H54 (cell line): ENCODE results near the gene CNKSR1.

Experiments
- DNase-seq: peaks from one replicate; pipeline ENCODE4 v3.0.0; 2011; ENCODE audit warnings: low spot score, mixed read lengths; ENCODE audit not compliant: insufficient read length
- FAIRE-seq: peaks from 3 replicates; lab custom pipeline; 2011; peaks lifted over from hg19 to GRCh38; lab: Jason Lieb, UNC
- POLR2A ChIP-seq: IDR thresholded peaks from 2 replicates; pipeline ENCODE4 v1.6.1; 2011; ENCODE audit warnings: low read depth, mild to moderate bottlenecking, low read length

The CNKSR1 gene

DNA sequence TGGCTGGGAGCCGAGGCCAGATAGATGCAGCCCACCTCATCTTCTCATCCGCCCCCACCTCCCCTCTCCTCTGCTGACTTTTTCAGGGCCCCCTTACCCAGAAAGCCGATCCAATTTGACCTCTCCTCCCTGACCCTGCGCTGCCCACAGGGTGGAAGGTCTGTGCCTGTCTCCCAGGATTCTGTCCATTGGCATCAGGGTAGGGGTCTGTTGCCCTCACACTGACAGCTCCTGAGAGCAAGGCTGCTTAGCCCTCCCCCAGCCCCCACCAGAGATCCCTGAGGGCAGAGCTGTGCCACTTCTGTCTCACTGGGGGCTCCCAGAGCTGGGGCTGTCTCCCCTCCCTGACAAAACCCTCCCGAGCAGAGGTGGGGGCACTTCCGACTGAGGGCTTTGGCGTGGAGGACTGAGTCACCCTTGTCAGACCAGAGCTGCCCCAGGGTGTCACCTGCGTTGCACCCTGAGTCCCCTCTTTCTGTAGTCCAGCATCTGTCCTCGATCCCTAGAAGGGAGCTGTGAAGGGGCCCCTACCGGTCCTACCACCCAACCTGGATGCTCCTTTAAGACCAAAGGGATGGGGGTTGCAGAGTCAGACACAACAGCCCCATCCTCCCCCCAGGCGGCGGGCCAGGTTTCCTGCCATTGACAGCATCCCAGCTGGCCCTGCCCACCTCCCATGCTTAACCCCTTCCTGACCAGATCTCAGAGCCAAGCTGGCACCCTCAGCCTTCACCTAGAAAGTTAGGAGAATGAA, 20.8 kb upstream of the CNKSR1 start:
- DNase-seq (no peak), FAIRE-seq (no peak)

DNA sequence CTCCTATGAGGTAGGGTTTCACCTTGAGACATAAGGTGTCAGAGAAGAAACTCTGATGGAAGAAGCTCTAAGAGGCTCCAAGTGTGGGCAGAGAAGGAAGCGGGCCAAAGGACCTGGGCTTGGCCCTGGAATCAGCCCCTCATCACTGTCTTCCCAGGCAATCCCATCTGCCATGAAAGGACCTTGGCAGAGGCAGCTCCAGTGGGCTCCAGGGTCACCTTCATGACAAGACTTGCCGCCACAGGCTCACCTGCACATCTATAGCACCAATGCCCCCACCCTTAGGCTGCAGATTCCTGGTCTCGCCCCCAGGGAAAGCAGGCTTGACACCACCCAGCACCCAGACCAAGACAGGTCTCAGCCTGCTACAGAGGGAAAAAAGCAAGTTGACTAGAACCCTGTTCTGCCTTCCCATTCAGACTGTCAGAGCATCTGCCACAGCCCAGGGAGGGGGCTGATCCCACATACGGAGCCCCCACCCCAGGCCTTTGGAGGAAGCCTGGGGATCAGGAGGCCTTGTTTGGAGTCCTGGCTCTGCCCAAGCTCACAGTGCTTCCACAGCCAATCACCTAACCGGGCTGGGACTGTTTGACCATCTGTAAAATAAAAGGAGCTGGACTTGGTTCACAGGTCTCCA, 18.9 kb upstream of the CNKSR1 start:
- DNase-seq (no peak), FAIRE-seq (no peak)
- TF ChIP-seq POLR2A, result no peak

More for the DNA sequence above, 20.8 kb upstream of the CNKSR1 start:
- no peak for TF ChIP-seq POLR2A

DNA sequence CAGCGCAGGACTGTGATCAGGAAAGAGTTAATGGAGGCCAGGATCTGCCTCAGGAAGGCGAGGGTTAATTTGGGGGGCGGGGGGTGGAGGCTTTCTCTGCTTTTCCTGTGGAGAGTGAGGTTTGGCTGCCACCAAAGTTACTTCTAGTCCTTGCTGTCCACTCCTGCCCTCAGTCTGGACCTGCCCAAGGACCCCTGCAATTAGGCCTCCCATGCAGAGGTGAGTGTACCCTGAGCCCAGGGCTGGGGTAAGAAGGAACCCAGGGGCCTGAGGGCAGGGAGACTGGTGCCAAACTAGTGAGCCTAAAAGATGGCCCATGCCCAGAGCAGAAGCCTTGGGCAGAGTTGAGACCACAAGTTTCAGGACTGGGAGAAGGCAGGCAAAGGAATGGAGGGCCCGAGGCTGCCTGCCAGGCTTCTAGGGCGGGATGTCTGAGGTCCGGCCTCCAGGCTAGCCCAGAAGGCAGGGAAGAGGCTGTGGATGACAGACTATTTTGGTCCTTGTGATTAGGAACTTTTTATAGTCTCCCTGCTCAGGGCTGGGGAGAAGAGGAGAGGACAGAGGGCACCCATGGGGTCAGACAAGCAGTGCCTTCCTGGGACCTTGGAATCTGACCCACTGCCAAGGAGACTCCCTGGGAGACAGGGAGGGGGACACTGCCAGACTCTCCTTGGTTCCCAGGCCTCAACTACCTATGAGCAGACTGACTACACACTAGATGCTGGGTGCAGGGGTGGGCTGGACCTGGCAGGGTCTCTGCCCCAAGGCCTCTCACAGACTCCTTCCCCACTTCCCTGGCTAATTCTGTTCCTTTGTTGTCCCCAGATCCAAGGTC, 18.2 kb upstream of the CNKSR1 start, which contains the start of gene FAM110D:
Gene FAM110D (plus strand): TSS at position 172 of the 835 bp plus-strand sequence. CDS start 2,213 bp downstream, outside the sequence.
- TF ChIP-seq POLR2A, result no peak
- DNase-seq, result no peak
- no peak for FAIRE-seq

DNA sequence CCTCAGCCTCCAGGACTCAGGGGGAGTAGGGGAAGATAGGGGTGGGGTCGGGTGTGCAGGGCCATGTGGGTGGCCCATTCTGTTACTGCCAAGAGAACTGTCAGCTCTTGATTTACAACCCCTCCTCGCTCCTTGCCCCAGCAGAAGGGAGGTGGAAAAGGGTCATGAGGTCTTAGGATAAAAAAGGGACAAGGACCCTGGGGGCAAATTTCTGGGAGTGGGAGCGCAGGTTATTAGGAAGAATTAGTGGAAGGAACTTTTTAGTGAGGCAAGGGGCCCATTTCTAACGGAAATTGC, 17.6 kb upstream of the CNKSR1 start:
- no peak for FAIRE-seq
- TF ChIP-seq POLR2A, result no peak

GRCh38 chr1:26160527-26161414, 16.5 kb upstream of the CNKSR1 start:
- FAIRE-seq, result no peak
- no peak for TF ChIP-seq POLR2A
- DNase-seq, result no peak

More for the DNA sequence above, 17.6 kb upstream of the CNKSR1 start:
- no peak for DNase-seq

GRCh38 chr1:26161415-26162219, 15.7 kb upstream of the CNKSR1 start:
- TF ChIP-seq POLR2A, result no peak
- DNase-seq, result no peak
- no peak for FAIRE-seq

DNA sequence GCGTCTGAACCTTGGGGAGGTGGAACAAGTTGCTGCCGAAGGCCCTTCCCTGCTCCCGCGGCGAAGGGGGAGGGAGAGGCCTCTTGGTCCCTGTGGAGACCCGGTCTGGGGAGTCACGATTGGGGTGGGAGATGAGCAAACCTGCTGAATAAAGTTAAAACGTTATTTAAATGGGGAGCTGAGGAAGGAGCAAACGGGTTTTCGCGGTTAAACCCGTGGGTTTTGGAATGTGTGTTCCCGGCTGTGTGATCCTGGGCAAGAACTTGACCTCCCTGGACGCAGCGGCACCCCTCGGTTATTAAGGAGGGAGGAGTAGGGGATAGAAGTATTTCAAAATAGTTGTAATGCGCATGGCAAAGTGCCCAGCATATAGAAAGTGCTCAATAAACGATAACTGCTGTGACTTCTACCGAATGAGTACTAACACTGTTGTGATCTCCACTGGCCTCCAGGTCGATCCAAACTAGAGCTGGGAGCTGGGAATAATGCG, 15.0 kb upstream of the CNKSR1 start:
- no peak for FAIRE-seq
- no peak for DNase-seq
- no peak for TF ChIP-seq POLR2A

- FAIRE-seq (no peak), DNase-seq (no peak)
- no peak for TF ChIP-seq POLR2A
Measured at GRCh38 chr1:26163684-26164035, 13.6 kb upstream of the CNKSR1 start.

DNA sequence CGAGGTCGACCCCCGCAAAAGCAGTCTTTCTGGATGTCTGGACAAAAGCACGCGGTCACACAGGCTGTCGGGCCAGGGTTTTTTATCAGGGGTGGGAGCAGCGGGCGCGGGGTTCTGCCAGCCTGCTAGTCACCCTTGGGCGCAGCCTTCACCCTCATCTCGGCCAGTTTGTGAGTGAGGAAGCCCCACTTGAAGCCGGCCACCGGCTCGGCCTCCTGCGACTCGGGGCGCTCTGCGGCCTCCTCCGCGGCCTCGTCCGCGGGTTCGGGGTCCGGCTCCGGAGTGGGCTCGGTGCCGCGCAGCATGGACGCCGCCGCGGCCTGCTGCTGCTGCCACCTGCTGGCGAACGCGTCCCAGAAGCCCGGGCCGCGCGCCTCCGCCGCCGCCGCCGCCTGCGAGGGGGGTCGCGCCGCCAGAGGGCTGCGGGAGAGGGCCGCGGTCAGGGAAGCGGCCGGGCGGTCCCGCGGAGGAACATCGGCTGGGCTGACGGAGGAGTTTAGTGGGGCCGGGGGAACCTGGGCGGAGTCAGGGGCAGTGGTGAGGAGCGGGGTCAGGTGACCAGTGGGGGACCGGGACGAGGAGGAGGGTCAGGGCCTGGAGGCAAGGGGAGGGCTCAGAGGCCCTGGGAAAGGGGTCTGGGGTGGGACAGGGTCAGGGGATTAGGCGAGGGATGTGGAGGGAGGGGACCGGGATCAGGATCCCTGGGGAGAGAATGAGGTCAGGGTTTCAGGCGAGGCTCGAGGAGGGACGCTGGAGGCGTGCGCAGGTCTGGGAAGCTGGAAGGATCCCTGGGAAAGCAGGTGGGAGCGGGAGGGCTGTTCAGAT, 13.0 kb upstream of the CNKSR1 start:
- no peak for FAIRE-seq
- no peak for DNase-seq
- TF ChIP-seq POLR2A, result no peak

- FAIRE-seq (no peak), DNase-seq (no peak)
- TF ChIP-seq POLR2A, result no peak
Measured at GRCh38 chr1:26164861-26165842, 12.1 kb upstream of the CNKSR1 start.
